RWPE2 (cell line): Measurements from ENCODE around the gene HIF1A.

Source experiments
- ATAC-seq: fragments of 200-7000 bp; cut with Tn5 transposase; 3 replicates; pipeline ENCODE4 v1.9.1; 2021; ENCODE audit warnings: low read depth
- DNase-seq: peaks from one replicate; pipeline ENCODE4 v3.0.0-alpha.2; 2020; ENCODE audit warnings: low spot score
- H3K27ac ChIP-seq: fragments of 450-650 bp; 2 replicates; pipeline ENCODE4 v1.5.1; 2017; ENCODE audit warnings: mild to moderate bottlenecking; ENCODE audit not compliant: poor library complexity, severe bottlenecking
- H3K27me3 ChIP-seq: fragments of 250-450 bp; sonication (Bioruptor Pico); 2 replicates; pipeline ENCODE4 v1.5.1; 2021; ENCODE audit warnings: mild to moderate bottlenecking, moderate library complexity; ENCODE audit not compliant: insufficient read depth, poor library complexity, severe bottlenecking
- H3K36me3 ChIP-seq: fragments of 250-450 bp; sonication (Bioruptor Pico); 2 replicates; pipeline ENCODE4 v1.5.1; 2020; ENCODE audit warnings: low read depth, mild to moderate bottlenecking, moderate library complexity
- H3K4me1 ChIP-seq: fragments of 250-450 bp; sonication (Bioruptor Pico); 2 replicates; pipeline ENCODE4 v1.5.1; 2021; ENCODE audit warnings: mild to moderate bottlenecking, moderate library complexity; ENCODE audit not compliant: insufficient read depth, poor library complexity, severe bottlenecking
- H3K4me3 ChIP-seq: fragments of 250-450 bp; sonication (Bioruptor Pico); 2 replicates; pipeline ENCODE4 v1.5.1; 2021; ENCODE audit warnings: mild to moderate bottlenecking, moderate library complexity; ENCODE audit not compliant: severe bottlenecking
- H3K9me3 ChIP-seq: fragments of 250-450 bp; sonication (Bioruptor Pico); 2 replicates; pipeline ENCODE4 v1.5.1; 2021; ENCODE audit warnings: mild to moderate bottlenecking, moderate library complexity; ENCODE audit not compliant: severe bottlenecking
- TF ChIP-seq, protein P1 (sequence below): fragments of 450-650 bp; IDR thresholded peaks from one replicate; pipeline ENCODE4 v1.5.1; 2017; ENCODE audit warnings: mild to moderate bottlenecking, moderate library complexity; ENCODE audit not compliant: poor library complexity, severe bottlenecking

HIF1A gene

DNA sequence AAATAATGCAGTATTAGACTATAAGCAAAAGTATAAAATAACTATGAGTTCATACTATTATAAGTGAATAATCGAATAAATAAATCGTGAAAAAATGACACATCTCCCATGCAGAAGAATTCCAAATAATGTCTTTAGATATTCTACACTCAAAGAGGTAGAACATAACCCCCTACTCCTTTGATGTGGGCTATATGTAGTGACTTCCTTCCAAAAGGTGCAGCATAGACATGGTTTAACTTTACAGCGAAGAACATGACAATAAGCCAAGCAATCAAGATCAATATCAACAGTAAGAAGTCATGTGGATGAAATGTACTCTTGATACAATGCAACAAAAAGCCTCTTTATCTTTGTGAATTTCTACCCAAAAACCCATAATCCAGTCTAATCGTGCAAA, 46.0 kb upstream of the HIF1A start:
- ATAC-seq = no peak
- no peak for DNase-seq
- Histone ChIP-seq H3K4me1 (peaks cover 60% of the 10 kb centered on the region), H3K36me3 (no peaks in the 10 kb centered on the region), H3K27ac (no peak overlapping the region), H3K4me3 (no peak overlapping the region), H3K9me3 (no peaks in the 10 kb centered on the region), H3K27me3 (no peaks in the 10 kb centered on the region)
- TF ChIP-seq, protein P1, sequence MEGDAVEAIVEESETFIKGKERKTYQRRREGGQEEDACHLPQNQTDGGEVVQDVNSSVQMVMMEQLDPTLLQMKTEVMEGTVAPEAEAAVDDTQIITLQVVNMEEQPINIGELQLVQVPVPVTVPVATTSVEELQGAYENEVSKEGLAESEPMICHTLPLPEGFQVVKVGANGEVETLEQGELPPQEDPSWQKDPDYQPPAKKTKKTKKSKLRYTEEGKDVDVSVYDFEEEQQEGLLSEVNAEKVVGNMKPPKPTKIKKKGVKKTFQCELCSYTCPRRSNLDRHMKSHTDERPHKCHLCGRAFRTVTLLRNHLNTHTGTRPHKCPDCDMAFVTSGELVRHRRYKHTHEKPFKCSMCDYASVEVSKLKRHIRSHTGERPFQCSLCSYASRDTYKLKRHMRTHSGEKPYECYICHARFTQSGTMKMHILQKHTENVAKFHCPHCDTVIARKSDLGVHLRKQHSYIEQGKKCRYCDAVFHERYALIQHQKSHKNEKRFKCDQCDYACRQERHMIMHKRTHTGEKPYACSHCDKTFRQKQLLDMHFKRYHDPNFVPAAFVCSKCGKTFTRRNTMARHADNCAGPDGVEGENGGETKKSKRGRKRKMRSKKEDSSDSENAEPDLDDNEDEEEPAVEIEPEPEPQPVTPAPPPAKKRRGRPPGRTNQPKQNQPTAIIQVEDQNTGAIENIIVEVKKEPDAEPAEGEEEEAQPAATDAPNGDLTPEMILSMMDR = no peak

DNA sequence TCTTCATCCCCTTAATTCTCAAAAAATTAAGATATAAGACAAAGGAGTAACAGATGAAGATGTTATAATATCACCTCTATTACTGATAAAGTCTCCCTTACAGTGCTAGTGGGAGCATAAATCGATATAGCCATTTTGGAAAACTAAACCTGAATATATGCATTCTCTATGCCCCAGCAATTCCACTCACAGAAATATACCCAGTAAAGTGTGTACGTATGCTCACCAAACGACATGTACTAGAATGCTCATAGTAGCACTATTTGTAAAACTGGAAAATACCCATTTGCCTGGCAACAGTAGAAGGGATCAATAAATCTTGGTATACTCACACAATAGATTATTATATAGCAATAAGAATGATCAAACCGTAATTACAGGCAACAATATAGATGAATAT, 44.0 kb upstream of the HIF1A start:
- no peaks in the 10 kb centered on the region for H3K27me3 ChIP-seq
- no peak overlapping the region for H3K4me3 ChIP-seq
- H3K36me3 ChIP-seq = no peaks in the 10 kb centered on the region
- H3K27ac ChIP-seq = no peak overlapping the region
- H3K9me3 ChIP-seq = no peaks in the 10 kb centered on the region
- H3K4me1 ChIP-seq = peaks cover 47% of the 10 kb centered on the region
- DNase-seq = no peak
- TF ChIP-seq, protein P1 = no peak
- no peak for ATAC-seq

DNA sequence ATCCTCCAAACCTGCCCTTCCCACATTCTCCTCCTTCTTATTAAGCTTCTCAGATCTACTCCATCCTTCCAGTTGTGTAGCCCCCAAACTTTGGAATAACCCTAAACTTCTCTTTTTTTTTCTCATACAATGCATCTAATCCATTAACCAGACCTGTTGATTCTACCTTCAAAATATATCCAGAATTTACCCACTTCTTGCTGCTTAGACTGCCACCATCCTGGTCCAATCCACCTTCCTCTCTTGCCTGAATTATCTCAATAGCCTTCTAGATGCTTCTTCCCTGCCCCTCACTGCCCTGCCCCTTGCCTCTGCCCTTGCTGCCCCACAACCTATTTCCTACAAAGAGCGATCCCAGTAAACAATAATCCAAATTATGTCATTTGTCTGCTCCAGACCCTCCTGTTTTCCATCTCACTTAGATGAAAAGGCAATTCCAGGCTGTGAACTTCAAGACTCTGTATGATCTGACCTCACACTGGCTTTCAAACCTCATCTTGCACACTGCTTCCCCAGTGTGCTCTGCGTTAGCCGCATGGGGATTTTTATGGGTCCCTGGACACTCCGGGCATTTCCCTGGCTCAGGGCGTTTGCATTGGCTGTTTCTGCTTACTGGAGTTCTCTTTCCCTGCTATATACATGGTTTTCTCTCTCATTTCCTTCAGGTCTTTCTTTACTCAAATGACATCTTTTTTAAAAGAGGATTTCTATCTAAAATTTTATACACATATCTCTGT, 42.6 kb upstream of the HIF1A start:
- no peaks in the 10 kb centered on the region for H3K36me3 ChIP-seq
- no peak overlapping the region for H3K4me3 ChIP-seq
- DNase-seq (no peak), ATAC-seq (no peak)
- TF ChIP-seq, protein P1 = no peak
- H3K9me3 ChIP-seq = no peaks in the 10 kb centered on the region
- H3K4me1 ChIP-seq = peaks cover 34% of the 10 kb centered on the region
- no peaks in the 10 kb centered on the region for H3K27me3 ChIP-seq
- peak overlapping the region; percentile 76 for H3K27ac ChIP-seq

DNA sequence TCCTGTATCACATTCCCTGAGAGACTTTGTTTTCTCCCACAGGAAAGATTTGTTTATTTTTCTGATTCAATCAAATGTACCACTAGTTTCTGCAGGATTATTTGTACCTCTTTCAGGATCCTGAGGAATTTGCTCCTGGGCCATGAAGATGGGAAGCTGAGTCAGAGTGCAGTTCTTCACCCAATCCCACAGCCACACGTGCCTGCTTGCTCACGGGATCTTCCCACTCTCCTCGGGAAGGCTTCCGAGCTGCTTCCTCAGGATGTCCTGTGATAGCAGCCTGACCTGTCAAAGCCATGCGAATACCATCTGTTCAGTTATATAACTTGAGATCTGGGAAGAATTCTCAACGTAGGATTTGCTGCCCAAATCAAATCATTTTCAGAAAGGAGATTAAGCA, 41.8 kb upstream of the HIF1A start:
- peak; percentile 85 for DNase-seq
- Histone ChIP-seq H3K27ac (peak overlapping the region; percentile 76), H3K27me3 (no peaks in the 10 kb centered on the region), H3K4me1 (peaks cover 26% of the 10 kb centered on the region), H3K4me3 (no peak overlapping the region), H3K36me3 (no peaks in the 10 kb centered on the region), H3K9me3 (no peaks in the 10 kb centered on the region)
- TF ChIP-seq, protein P1 = no peak
- ATAC-seq = peak; percentile 94

DNA sequence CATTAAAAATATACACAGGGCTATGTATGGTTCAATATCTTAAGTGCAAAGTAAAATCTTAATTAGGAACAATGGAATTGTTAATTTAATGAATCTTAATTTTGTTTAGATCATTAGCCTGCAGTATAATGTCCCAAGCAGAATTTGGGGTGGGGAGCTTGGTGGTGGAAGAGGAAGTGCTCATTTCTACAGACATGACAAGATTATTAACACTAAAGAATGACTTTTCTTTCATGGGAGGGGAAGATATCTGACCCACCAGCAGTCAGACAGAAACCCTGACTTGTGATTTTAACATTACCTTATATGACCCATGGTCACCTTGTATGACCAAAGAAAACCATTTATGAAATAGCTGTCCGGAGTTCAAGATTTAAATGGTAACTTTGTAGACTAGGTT, 41.3 kb upstream of the HIF1A start:
- Histone ChIP-seq H3K9me3 (no peaks in the 10 kb centered on the region), H3K27me3 (no peaks in the 10 kb centered on the region), H3K27ac (peak overlapping the region; percentile 76), H3K4me3 (no peak overlapping the region), H3K4me1 (peaks cover 25% of the 10 kb centered on the region), H3K36me3 (no peaks in the 10 kb centered on the region)
- DNase-seq (no peak), ATAC-seq (no peak)
- TF ChIP-seq, protein P1 = no peak
